CD4-positive, alpha-beta T cell (primary cell): ENCODE results near the gene LIPM. TPM values are rescaled to one million over a fixed set of nuclear protein-coding genes. Genes with fewer than 3 reads are reported as not detected.

Experiments used
- ATAC-seq: fragments of 200-7000 bp; cut with Tn5 transposase; one replicate; pipeline ENCODE4 v1.10.0; 2022; ENCODE audit warnings: mild to moderate bottlenecking; ENCODE audit not compliant: poor library complexity
- CTCF ChIA-PET: fragments of 350-600 bp; sonication (Branson Sonifier 250); formaldehyde crosslinking; loops from one replicate; lab custom pipeline; 2021; ENCODE audit warnings: antibody characterized with exemption, inconsistent platforms; lab: Charles Lee
- POLR2A ChIA-PET: fragments of 350-600 bp; sonication (Branson Sonifier 250); formaldehyde crosslinking; loops from one replicate; lab custom pipeline; 2021; ENCODE audit warnings: antibody characterized with exemption, inconsistent platforms; lab: Charles Lee
- DNase-seq, 14 experiments: peaks; one replicate each; pipeline ENCODE4 v3.0.0-alpha.2; 2013 to 2020; ENCODE audit warnings: mixed read lengths in 2 of 14
- H3K27ac ChIP-seq, 2 donors: one replicate each; pipeline versions ENCODE4 v1.5.1 to v1.7.0; 2013; ENCODE audit warnings: low read length in 2 of 2, low read depth in 1 of 2, mild to moderate bottlenecking in 1 of 2
- H3K27me3 ChIP-seq, 2 experiments: 1 replicate in 1 of 2; 2 replicates in 1 of 2; pipeline versions ENCODE4 v1.6.1 to v1.7.0; 2013; ENCODE audit warnings: low read length in 2 of 2, control low read depth in 1 of 2, mild to moderate bottlenecking in 1 of 2, moderate library complexity in 1 of 2; ENCODE audit not compliant: insufficient read depth in 2 of 2, control insufficient read depth in 1 of 2
- H3K36me3 ChIP-seq: one replicate; pipeline ENCODE4 v1.6.1; 2013; ENCODE audit warnings: low read length, control low read depth; ENCODE audit not compliant: insufficient read depth
- H3K4me1 ChIP-seq: one replicate; pipeline ENCODE4 v1.6.1; 2013; ENCODE audit warnings: low read length, control low read depth; ENCODE audit not compliant: insufficient read depth
- H3K4me3 ChIP-seq: one replicate; pipeline ENCODE4 v1.5.1; 2013; ENCODE audit warnings: mild to moderate bottlenecking, low read length, moderate library complexity
- H3K9me3 ChIP-seq, 2 experiments: 1 replicate in 1 of 2; 2 replicates in 1 of 2; pipeline versions ENCODE4 v1.6.1 to v1.7.0; 2013; ENCODE audit warnings: low read length in 2 of 2, mild to moderate bottlenecking in 2 of 2, control low read depth in 1 of 2, moderate library complexity in 1 of 2; ENCODE audit not compliant: control insufficient read depth in 1 of 2, insufficient read depth in 1 of 2
- H3K27ac Mint-ChIP-seq: one replicate; pipeline ENCODE4 v1.8.0; 2020; ENCODE audit warnings: mixed read lengths
- H3K27me3 Mint-ChIP-seq: one replicate; pipeline ENCODE4 v1.8.0; 2021; ENCODE audit warnings: mixed read lengths
- H3K36me3 Mint-ChIP-seq: one replicate; pipeline ENCODE4 v1.8.0; 2021; ENCODE audit warnings: low read depth, mixed read lengths
- H3K4me1 Mint-ChIP-seq: one replicate; pipeline ENCODE4 v1.8.0; 2021; ENCODE audit warnings: low read depth, mixed read lengths
- H3K4me3 Mint-ChIP-seq: one replicate; pipeline ENCODE4 v1.8.0; 2020; ENCODE audit warnings: mild to moderate bottlenecking, mixed read lengths
- H3K9me3 Mint-ChIP-seq: one replicate; pipeline ENCODE4 v1.8.0; 2020; ENCODE audit warnings: mixed read lengths
- CTCF ChIP-seq: fragments of 200-600 bp; IDR thresholded peaks from one replicate; pipeline ENCODE4 v1.8.0; 2022; ENCODE audit warnings: antibody characterized with exemption, mild to moderate bottlenecking
- intact Hi-C, 2 experiments: fragments of 100-400 bp; cut with DNase I in 1 of 2; cut with micrococcal nuclease in 1 of 2; formaldehyde crosslinking; loops; one replicate each; pipeline versions ENCODE4 v1.15.1 to v1.9.0; 2023 to 2025; cut with DNase I, micrococcal nuclease
- total RNA-seq, 174 experiments: library from RNA in 2 of 174; stranded (reverse) in 2 of 174; gene quantifications; one replicate each; pipeline ENCODE4 v1.2.3 and lab custom pipeline; 2021 to 2026

Gene LIPM
- total RNA-seq, 2 experiments from 2014 or later = not detected

- Mint-ChIP-seq H3K4me1 (no peaks in the 10 kb centered on the region), H3K4me3 (no peak overlapping the region), H3K27ac (no peak overlapping the region), H3K36me3 (no peaks in the 10 kb centered on the region), H3K9me3 (no peaks in the 10 kb centered on the region), H3K27me3 (no peaks in the 10 kb centered on the region)
- DNase-seq = no peak
- Histone ChIP-seq H3K27ac (no peak overlapping the region), H3K9me3 (no peaks in the 10 kb centered on the region), H3K27me3 (no peaks in the 10 kb centered on the region), H3K36me3 (no peaks in the 10 kb centered on the region), H3K4me3 (no peak overlapping the region), H3K4me1 (no peaks in the 10 kb centered on the region)
- ChIA-PET POLR2A (no interaction called here), CTCF (no interaction called here)
- no peak for TF ChIP-seq CTCF
- intact Hi-C loops = no loop called here
- no peak for ATAC-seq
Observed at GRCh38 chr10:88783724-88784123, 18.8 kb upstream of the LIPM start.

GRCh38 chr10:88786032-88786770, 16.3 kb upstream of the LIPM start:
- Histone ChIP-seq H3K36me3 (no peaks in the 10 kb centered on the region), H3K4me3 (no peak overlapping the region), H3K27ac (no peak overlapping the region), H3K27me3 (no peaks in the 10 kb centered on the region), H3K9me3 (no peaks in the 10 kb centered on the region), H3K4me1 (no peaks in the 10 kb centered on the region)
- DNase-seq (no peak), ATAC-seq (no peak)
- Mint-ChIP-seq H3K36me3 (no peaks in the 10 kb centered on the region), H3K4me1 (no peaks in the 10 kb centered on the region), H3K27ac (no peak overlapping the region), H3K27me3 (no peaks in the 10 kb centered on the region), H3K4me3 (no peak overlapping the region), H3K9me3 (no peaks in the 10 kb centered on the region)
- TF ChIP-seq CTCF = no peak
- ChIA-PET CTCF (no interaction called here), POLR2A (no interaction called here)
- intact Hi-C loops = no loop called here

GRCh38 chr10:88787463-88787862, 15.1 kb upstream of the LIPM start:
- H3K9me3 Mint-ChIP-seq = no peaks in the 10 kb centered on the region
- ATAC-seq = no peak
- no peak overlapping the region for H3K4me3 ChIP-seq
- H3K4me1 Mint-ChIP-seq = no peaks in the 10 kb centered on the region
- intact Hi-C loops = no loop called here
- ChIA-PET CTCF (no interaction called here), POLR2A (no interaction called here)
- no peaks in the 10 kb centered on the region for H3K27me3 ChIP-seq
- no peaks in the 10 kb centered on the region for H3K9me3 ChIP-seq
- DNase-seq = no peak
- no peak overlapping the region for H3K27ac ChIP-seq
- H3K27me3 Mint-ChIP-seq = no peaks in the 10 kb centered on the region
- H3K4me3 Mint-ChIP-seq = no peak overlapping the region
- H3K36me3 Mint-ChIP-seq = no peaks in the 10 kb centered on the region
- no peaks in the 10 kb centered on the region for H3K4me1 ChIP-seq
- no peak overlapping the region for H3K27ac Mint-ChIP-seq
- H3K36me3 ChIP-seq = no peaks in the 10 kb centered on the region
- TF ChIP-seq CTCF = no peak
